Activated T-helper 9 cell treated with anti-CD3 and anti-CD28 coated beads, Interleukin-2, amount 50 U/mL, for 16 hours (primary cell): ENCODE results near the gene ERGIC1.

ENCODE experiments used
- DNase-seq: peaks from one replicate; pipeline ENCODE4 v3.0.0-alpha.2; 2020; ENCODE audit warnings: low read depth

The ERGIC1 gene

GRCh38 chr5:172925336-172925948 lies 91.4 kb downstream of the ERGIC1 start:
- no peak for DNase-seq

GRCh38 chr5:172926008-172926523 lies 92.0 kb downstream of the ERGIC1 start:
- no peak for DNase-seq

GRCh38 chr5:172926796-172927195 lies 92.7 kb downstream of the ERGIC1 start:
- DNase-seq = no peak

- DNase-seq = no peak
Observed at GRCh38 chr5:172929371-172929838, 95.4 kb downstream of the ERGIC1 start.

- no peak for DNase-seq
Observed at GRCh38 chr5:172931001-172931536, 97.0 kb downstream of the ERGIC1 start.

GRCh38 chr5:172932313-172933017 lies 98.4 kb downstream of the ERGIC1 start:
- DNase-seq = peak; percentile 64

GRCh38 chr5:172933238-172933637 lies 99.2 kb downstream of the ERGIC1 start:
- no peak for DNase-seq

- no peak for DNase-seq
Observed at GRCh38 chr5:172935096-172935495, 101.0 kb downstream of the ERGIC1 start.

- no peak for DNase-seq
Observed at GRCh38 chr5:172936401-172936800, 102.3 kb downstream of the ERGIC1 start.

- no peak for DNase-seq
Observed at GRCh38 chr5:172939071-172939470, 105.0 kb downstream of the ERGIC1 start.

GRCh38 chr5:172939611-172940267 lies 105.7 kb downstream of the ERGIC1 start:
- no peak for DNase-seq

GRCh38 chr5:172940268-172941066 lies 106.4 kb downstream of the ERGIC1 start:
- no peak for DNase-seq

GRCh38 chr5:172941067-172941516 lies 107.0 kb downstream of the ERGIC1 start:
- DNase-seq = no peak

- no peak for DNase-seq
Observed at GRCh38 chr5:172942556-172942955, 108.5 kb downstream of the ERGIC1 start.

- DNase-seq = no peak
Observed at GRCh38 chr5:172943283-172943841, 109.3 kb downstream of the ERGIC1 start.

GRCh38 chr5:172943906-172944305 lies 109.9 kb downstream of the ERGIC1 start:
- DNase-seq = no peak

GRCh38 chr5:172944741-172945140 lies 110.7 kb downstream of the ERGIC1 start:
- DNase-seq = no peak

GRCh38 chr5:172945151-172945550 lies 111.1 kb downstream of the ERGIC1 start:
- no peak for DNase-seq

- no peak for DNase-seq
Observed at GRCh38 chr5:172946146-172946545, 112.1 kb downstream of the ERGIC1 start.

GRCh38 chr5:172949426-172949825 lies 115.4 kb downstream of the ERGIC1 start:
- DNase-seq = no peak

- no peak for DNase-seq
Observed at GRCh38 chr5:172950176-172950965, 116.3 kb downstream of the ERGIC1 start.
